ENCODE measurements around the gene ZNF785. TPM values are rescaled to one million over a fixed set of nuclear protein-coding genes. Genes with fewer than 3 reads are reported as not detected.
"Not testable (repeated sequence)": the region's sequence is repeated elsewhere in the genome, so short reads cannot be mapped to it uniquely, and the experiment has no call there.

Gene ZNF785
- total RNA-seq, 1 experiment from 2014 or later, result 12.8 TPM

DNA sequence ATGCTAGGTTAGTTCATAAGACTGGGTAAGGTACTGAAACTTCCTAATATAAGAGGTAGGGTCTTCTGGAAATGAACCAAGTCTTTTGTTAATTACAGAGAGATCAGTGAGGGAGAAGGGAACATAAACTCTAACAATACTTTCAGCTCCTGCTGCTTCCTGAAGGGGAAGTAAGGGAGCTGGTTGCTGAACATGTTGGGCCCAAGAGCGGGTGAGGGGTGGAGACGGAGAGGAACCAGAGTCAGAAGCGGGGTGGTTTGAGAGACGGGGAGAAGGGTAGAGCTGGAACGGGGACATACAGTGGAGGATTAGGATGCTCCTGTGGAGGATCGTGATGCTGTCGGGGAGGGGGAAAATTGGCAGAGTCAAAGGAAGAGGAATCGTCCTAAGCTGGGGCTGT lies 39.4 kb downstream of the ZNF785 start:
- DNase-seq (ENCODE audit: unreplicated experiment), result no peak
- CTCF ChIA-PET, result no interaction called here
- BruUV-seq (replicated peaks), result no TSS peak
- Mint-ChIP-seq H3K27me3 (ENCODE audit: insufficient read depth, unreplicated experiment) (no peaks in the 10 kb centered on the region), H3K4me3 (ENCODE audit: unreplicated experiment) (no peak overlapping the region), H3K9me3 (ENCODE audit: unreplicated experiment) (no peaks in the 10 kb centered on the region), H3K27ac (ENCODE audit: low read depth, unreplicated experiment) (no peak overlapping the region), H3K36me3 (ENCODE audit: insufficient read depth, unreplicated experiment) (no peaks in the 10 kb centered on the region), H3K4me1 (ENCODE audit: insufficient read depth, unreplicated experiment) (no peaks in the 10 kb centered on the region)
- POLR2A ChIA-PET, result no interaction called here
- TF ChIP-seq, protein P1, sequence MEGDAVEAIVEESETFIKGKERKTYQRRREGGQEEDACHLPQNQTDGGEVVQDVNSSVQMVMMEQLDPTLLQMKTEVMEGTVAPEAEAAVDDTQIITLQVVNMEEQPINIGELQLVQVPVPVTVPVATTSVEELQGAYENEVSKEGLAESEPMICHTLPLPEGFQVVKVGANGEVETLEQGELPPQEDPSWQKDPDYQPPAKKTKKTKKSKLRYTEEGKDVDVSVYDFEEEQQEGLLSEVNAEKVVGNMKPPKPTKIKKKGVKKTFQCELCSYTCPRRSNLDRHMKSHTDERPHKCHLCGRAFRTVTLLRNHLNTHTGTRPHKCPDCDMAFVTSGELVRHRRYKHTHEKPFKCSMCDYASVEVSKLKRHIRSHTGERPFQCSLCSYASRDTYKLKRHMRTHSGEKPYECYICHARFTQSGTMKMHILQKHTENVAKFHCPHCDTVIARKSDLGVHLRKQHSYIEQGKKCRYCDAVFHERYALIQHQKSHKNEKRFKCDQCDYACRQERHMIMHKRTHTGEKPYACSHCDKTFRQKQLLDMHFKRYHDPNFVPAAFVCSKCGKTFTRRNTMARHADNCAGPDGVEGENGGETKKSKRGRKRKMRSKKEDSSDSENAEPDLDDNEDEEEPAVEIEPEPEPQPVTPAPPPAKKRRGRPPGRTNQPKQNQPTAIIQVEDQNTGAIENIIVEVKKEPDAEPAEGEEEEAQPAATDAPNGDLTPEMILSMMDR (IDR thresholded peaks at IDR 0.05; ENCODE audit: unreplicated experiment), result no peak
- intact Hi-C loops (cut with micrococcal nuclease), result no loop called here

DNA sequence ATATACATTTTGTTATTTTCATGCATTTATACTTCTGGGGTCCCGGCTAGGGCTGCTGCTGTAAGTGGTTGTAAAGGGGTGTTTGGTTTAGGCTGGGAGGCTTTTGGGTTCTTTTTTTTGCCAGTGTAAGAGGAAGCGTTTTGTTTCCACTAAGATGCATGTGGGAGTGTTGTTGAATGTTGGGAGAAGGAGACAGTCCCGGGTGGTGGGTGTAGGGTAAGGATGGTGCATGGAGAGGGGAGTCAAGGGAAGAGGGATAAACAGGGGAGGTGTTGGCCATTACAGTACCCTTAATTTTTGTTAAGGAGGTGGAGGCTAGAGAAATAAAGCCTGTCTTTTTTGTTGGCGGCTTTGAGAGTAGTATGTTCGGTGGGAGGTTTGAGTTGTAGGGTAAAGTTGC lies 42.4 kb downstream of the ZNF785 start:
- no peaks in the 10 kb centered on the region for H3K27me3 Mint-ChIP-seq (ENCODE audit: insufficient read depth, unreplicated experiment)
- H3K27ac Mint-ChIP-seq (ENCODE audit: low read depth, unreplicated experiment), result no peak overlapping the region
- intact Hi-C loops (cut with micrococcal nuclease), result no loop called here
- no peak overlapping the region for H3K4me3 Mint-ChIP-seq (ENCODE audit: unreplicated experiment)
- TF ChIP-seq, protein P1 (IDR thresholded peaks at IDR 0.05; ENCODE audit: unreplicated experiment), result no peak
- H3K9me3 Mint-ChIP-seq (ENCODE audit: unreplicated experiment), result no peaks in the 10 kb centered on the region
- ChIA-PET CTCF (interaction anchor here (0.6 to 1.6 kb wide), 3 partner anchors 8 to 98 kb away, joined by 3 to 5 read pairs (median 3); no protein-coding TSS in a partner anchor), POLR2A (interaction anchor here (0.7 kb wide), 1 partner anchor 28 kb away, joined by 3 read pairs; no protein-coding TSS in a partner anchor)
- DNase-seq (ENCODE audit: unreplicated experiment), result no peak
- no TSS peak for BruUV-seq (replicated peaks)
- H3K36me3 Mint-ChIP-seq (ENCODE audit: insufficient read depth, unreplicated experiment), result no peaks in the 10 kb centered on the region
- no peaks in the 10 kb centered on the region for H3K4me1 Mint-ChIP-seq (ENCODE audit: insufficient read depth, unreplicated experiment)

DNA sequence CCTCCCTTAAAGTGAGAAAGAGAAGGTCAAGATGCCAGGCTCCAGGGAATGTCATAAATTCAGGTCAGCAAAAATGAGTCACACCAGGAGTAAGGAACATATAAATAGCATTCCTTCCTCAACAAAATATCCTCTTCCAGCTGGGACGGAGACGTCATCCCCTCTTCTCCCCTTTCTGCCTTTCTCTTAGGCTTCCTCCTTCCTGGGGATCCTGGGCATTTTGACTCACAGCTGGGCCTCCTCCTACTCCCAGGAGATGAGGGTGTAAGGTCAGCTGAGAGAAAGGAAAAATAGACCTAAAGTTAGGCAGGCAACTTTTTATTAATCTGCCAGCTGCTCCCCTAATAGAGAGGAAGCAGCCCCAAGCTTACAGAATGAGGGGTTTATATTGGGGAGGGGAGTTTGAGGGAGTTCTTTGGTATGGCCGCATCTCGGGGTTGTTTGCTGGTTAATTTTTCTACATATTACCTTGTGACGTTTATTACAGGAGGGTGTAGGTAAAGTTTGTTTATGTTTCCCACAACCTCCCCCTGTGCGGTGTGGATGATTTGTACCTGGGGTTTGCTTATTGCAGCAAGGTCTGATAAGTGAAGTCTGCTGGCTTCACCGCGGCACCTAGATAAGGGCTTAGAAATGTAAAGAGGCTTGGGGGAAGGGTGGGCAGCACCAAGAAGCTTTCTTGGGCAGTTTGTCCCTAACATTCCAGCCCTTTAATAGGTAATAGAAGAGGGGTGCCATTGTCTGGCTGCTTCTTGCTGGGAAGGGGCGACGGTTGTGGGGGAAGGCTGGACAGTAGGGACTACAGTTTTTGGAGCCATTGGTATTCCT lies 43.8 kb downstream of the ZNF785 start:
- POLR2A ChIA-PET, result interaction anchor here (1.2 kb wide), 1 partner anchor 10 kb away, joined by 3 read pairs; no protein-coding TSS in a partner anchor
- H3K27ac Mint-ChIP-seq (ENCODE audit: low read depth, unreplicated experiment), result no peak overlapping the region
- intact Hi-C loops (cut with micrococcal nuclease), result no loop called here
- CTCF ChIA-PET, result interaction anchor here (0.7 to 1.7 kb wide), 2 partner anchors 87 to 93 kb away, joined by 3 to 7 read pairs; no protein-coding TSS in a partner anchor
- no peaks in the 10 kb centered on the region for H3K9me3 Mint-ChIP-seq (ENCODE audit: unreplicated experiment)
- peak; percentile 29 for DNase-seq (ENCODE audit: unreplicated experiment)
- BruUV-seq (replicated peaks), result no TSS peak
- peaks cover 10% of the 10 kb centered on the region for H3K36me3 Mint-ChIP-seq (ENCODE audit: insufficient read depth, unreplicated experiment)
- no peak overlapping the region for H3K4me3 Mint-ChIP-seq (ENCODE audit: unreplicated experiment)
- no peaks in the 10 kb centered on the region for H3K4me1 Mint-ChIP-seq (ENCODE audit: insufficient read depth, unreplicated experiment)
- TF ChIP-seq, protein P1 (IDR thresholded peaks at IDR 0.05; ENCODE audit: unreplicated experiment), result no peak
- H3K27me3 Mint-ChIP-seq (ENCODE audit: insufficient read depth, unreplicated experiment), result no peaks in the 10 kb centered on the region

DNA sequence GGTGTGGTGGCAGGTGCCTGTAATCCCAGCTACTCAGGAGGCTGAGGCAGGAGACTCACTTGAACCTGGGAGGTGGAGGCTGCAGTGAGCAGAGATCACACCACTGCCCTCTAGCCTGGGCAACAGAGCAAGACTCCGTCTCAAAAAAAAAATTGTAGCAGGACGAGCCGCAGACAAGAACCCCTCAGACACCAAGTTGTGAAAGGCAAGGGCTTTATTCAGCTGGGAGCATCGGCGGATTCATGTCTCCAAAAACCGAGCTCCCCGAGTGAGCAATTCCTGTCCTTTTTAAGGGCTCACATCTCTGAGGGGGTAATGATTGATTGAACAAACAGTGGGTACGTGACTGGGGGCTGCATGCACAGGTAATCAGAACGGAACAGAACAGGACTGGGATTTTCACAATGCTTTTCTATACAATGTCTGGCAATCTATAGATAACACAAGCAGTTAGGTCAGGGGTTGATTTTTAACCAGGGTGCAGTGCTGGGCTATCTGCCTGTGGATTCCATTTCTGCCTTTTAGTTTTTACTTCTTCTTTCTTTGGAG lies 44.5 kb downstream of the ZNF785 start:
- H3K4me3 Mint-ChIP-seq (ENCODE audit: unreplicated experiment); DNase-seq (ENCODE audit: unreplicated experiment); H3K27me3 Mint-ChIP-seq (ENCODE audit: insufficient read depth, unreplicated experiment); H3K27ac Mint-ChIP-seq (ENCODE audit: low read depth, unreplicated experiment); BruUV-seq (replicated peaks); H3K4me1 Mint-ChIP-seq (ENCODE audit: insufficient read depth, unreplicated experiment); intact Hi-C loops (cut with micrococcal nuclease); H3K9me3 Mint-ChIP-seq (ENCODE audit: unreplicated experiment): not testable (repeated sequence)
- CTCF ChIA-PET, result interaction anchor here (0.7 to 1.7 kb wide), 3 partner anchors 57 to 93 kb away, joined by 3 to 7 read pairs (median 4); no protein-coding TSS in a partner anchor
- H3K36me3 Mint-ChIP-seq (ENCODE audit: insufficient read depth, unreplicated experiment), result peaks cover 11% of the 10 kb centered on the region
- POLR2A ChIA-PET, result interaction anchor here (1.2 kb wide), 1 partner anchor 10 kb away, joined by 3 read pairs; no protein-coding TSS in a partner anchor

DNA sequence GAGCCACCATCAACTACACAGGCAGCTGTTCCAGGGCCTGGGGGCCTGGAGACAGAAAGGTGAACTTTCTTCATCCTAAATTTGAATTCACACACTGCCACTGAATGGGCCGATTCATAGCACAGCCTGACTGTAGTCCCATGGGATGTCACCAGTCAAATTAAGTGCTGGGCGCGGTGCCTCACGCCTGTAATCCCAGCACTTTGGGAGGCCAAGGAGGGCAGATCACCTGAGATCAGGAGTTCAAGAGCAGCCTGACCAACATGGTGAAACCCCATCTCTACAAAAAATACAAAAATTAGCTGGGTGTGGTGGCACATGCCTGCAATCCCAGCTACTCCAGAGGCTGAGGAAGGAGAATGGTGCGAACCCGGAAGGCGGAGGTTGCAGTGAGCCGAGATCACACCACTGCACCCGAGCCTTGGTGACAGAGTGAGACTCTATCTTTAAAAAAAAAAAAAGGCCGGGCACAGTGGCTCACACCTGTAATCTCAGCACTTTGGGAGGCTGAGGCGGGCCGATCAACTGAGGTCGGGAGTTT lies 45.4 kb downstream of the ZNF785 start:
- POLR2A ChIA-PET, result interaction anchor here (1.1 kb wide), 1 partner anchor 11 kb away, joined by 4 read pairs; no protein-coding TSS in a partner anchor
- not testable (repeated sequence) for BruUV-seq (replicated peaks)

More for the DNA sequence above, 45.4 kb downstream of the ZNF785 start:
- DNase-seq (ENCODE audit: unreplicated experiment); H3K27me3 Mint-ChIP-seq (ENCODE audit: insufficient read depth, unreplicated experiment); H3K4me1 Mint-ChIP-seq (ENCODE audit: insufficient read depth, unreplicated experiment); H3K9me3 Mint-ChIP-seq (ENCODE audit: unreplicated experiment); intact Hi-C loops (cut with micrococcal nuclease); H3K4me3 Mint-ChIP-seq (ENCODE audit: unreplicated experiment); H3K27ac Mint-ChIP-seq (ENCODE audit: low read depth, unreplicated experiment): not testable (repeated sequence)
- peaks cover 15% of the 10 kb centered on the region for H3K36me3 Mint-ChIP-seq (ENCODE audit: insufficient read depth, unreplicated experiment)
- CTCF ChIA-PET, result interaction anchor here (0.5 to 1.7 kb wide), 3 partner anchors 58 to 110 kb away, joined by 3 to 7 read pairs (median 4); partner anchors contain the start of gene DCTPP1
